NCI-H748 (cell line): ENCODE data around the gene VTN.

Experiments
- DNase-seq: peaks from one replicate; lab custom pipeline; 2025; ENCODE audit not compliant: unreplicated experiment; lab: John Stamatoyannopoulos, UW

VTN gene, protein sequence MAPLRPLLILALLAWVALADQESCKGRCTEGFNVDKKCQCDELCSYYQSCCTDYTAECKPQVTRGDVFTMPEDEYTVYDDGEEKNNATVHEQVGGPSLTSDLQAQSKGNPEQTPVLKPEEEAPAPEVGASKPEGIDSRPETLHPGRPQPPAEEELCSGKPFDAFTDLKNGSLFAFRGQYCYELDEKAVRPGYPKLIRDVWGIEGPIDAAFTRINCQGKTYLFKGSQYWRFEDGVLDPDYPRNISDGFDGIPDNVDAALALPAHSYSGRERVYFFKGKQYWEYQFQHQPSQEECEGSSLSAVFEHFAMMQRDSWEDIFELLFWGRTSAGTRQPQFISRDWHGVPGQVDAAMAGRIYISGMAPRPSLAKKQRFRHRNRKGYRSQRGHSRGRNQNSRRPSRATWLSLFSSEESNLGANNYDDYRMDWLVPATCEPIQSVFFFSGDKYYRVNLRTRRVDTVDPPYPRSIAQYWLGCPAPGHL

GRCh38 chr17:28370035-28370743 lies at the start of gene VTN:
Gene VTN (minus strand): TSS chr17:28370307. CDS start chr17:28370203, 104 bp downstream.
- DNase-seq = peak; percentile 23

DNA sequence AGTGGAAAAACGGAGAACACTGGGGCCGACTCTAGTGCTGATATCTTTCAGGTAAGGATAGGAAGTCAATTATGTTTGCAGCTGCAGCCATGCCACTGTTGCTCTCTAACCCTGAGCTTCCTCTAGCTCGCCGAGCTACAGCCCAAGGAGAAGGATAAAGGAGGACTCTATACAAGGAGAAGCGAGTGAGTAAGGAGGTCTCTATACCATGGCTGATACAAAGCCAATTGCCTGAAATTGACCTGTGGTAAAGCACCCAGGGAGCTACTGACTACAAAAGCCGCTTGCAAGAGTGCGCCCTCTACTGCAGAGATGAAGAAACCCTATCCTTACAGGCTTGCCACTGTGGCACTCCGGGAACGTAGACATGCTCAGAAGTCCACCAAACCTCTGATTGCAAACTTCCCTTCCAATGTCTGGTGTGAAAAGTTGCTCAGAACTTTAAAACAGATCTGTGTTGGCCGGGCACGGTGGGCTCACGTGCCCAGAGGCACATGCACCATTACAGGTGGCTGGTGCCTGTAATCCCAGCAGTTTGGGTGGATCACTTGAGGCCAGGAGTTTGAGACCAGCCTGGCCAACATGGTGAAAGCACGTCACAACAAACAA lies 46.7 kb upstream of the VTN start:
- DNase-seq = peak; percentile 84

DNA sequence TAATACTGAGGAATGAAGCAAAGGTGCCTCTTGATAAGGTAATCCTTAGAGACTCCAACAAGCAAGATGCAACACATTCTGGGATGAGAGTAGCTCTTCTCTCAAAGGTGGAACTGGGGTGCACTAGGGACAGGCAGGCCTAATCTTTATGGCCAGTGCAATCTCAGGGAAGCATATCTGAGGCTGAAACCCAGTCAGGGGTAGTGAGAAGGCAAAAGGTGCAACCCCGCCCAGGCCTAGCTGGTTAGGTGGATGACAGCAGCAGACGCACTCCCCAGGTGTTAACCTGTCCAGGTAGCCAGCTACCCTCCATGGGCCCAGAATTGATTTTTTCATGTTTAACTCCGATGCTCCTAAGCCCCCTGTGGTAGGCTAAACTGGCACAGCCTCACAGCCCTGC lies 45.8 kb upstream of the VTN start:
- DNase-seq = no peak

GRCh38 chr17:28413804-28414203 lies 43.7 kb upstream of the VTN start:
- DNase-seq = no peak

- DNase-seq = no peak
Measured at GRCh38 chr17:28412099-28412498, 42.0 kb upstream of the VTN start.

- no peak for DNase-seq
Measured at GRCh38 chr17:28407974-28408306, 37.8 kb upstream of the VTN start.

DNA sequence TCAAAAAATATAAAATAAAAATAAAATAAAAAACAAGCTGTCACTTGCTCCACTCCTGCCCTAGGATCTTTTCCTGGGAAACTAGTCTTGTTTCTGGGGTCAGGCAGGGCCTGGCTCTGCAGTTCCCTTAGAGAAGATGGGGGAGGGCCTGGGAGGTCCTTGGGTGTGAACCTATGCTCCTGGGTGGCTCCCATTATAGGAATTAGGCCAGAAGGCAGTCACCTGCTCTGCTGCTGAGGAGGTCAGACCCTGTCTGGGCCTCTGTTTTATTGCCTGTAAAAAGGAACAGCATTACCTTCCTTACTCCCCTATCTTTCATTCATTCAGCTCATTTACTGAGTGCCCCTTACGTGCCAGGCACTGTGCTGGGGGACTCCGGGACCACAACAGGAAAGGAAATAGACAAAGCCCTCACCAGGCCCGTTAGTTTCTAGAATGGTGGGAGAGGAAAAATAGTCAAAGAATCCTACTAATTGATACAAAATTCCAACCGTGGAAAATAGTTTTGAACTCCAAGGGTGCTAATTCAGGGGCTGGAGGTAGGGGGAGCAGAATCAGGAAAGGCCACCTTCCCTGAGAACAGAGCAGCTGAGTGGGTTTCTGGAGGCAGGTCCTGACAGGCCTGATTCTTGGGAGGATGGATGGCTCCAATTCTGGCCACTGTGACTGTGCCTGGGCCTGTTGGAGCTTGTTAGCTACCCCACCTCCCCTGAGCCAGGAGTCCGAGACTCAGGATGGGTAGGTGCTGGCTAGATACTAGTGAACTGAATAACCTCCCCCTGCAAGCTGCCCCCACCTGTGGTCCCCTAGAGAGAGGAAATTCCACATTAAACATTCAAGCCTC lies 37.2 kb upstream of the VTN start:
- peak; percentile 42 for DNase-seq

GRCh38 chr17:28406473-28406814 lies 36.3 kb upstream of the VTN start:
- DNase-seq = peak; percentile 81

- DNase-seq = peak; percentile 81
Measured at GRCh38 chr17:28405632-28406472, 35.7 kb upstream of the VTN start, which contains the start of gene SLC46A1. Gene SLC46A1 (minus strand): TSS chr17:28406212. CDS start chr17:28406114, 98 bp downstream.

- peak; percentile 58 for DNase-seq
Measured at GRCh38 chr17:28404812-28405570, 34.9 kb upstream of the VTN start.

DNA sequence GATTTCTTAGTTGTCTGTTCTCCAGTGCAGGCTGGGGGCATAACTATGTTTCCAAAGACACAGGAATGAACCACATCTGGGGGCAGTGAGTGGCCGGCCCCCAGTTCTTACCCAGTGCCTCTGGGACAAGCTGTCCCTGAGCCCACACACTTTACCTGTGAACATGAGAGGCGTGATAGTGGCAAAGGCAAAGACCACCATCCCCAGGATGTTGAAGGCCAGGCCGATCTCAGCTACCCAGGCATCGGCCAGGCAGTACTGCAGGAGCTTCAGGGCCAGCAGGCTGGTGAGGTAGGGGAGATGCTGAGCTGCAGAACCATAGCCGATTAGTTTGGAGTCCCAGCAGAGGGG lies 34.3 kb upstream of the VTN start:
- DNase-seq = no peak

GRCh38 chr17:28404007-28404406 lies 33.9 kb upstream of the VTN start:
- no peak for DNase-seq

DNA sequence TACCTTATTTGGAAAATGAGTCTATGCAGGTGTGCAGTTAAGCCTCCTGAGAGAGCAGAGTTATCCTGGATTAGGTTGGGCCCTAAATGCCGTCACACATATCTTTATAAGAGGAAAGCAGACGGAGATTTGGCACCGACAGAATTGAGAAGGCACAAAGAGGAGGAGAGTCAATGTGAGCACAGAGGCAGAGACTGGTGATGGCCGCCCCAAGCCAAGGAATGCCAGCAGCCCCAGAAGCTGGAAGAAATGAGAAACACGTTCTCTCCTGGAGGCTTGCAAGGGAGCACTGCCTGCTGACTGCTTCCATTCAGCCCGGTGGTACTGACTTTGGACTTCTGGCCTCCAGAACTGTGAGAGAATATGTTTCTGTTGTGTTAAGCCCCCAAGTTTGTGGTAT lies 32.7 kb upstream of the VTN start:
- no peak for DNase-seq

GRCh38 chr17:28402224-28402630 lies 32.1 kb upstream of the VTN start:
- DNase-seq = peak; percentile 59

- no peak for DNase-seq
Measured at GRCh38 chr17:28399808-28400207, 29.7 kb upstream of the VTN start.

DNA sequence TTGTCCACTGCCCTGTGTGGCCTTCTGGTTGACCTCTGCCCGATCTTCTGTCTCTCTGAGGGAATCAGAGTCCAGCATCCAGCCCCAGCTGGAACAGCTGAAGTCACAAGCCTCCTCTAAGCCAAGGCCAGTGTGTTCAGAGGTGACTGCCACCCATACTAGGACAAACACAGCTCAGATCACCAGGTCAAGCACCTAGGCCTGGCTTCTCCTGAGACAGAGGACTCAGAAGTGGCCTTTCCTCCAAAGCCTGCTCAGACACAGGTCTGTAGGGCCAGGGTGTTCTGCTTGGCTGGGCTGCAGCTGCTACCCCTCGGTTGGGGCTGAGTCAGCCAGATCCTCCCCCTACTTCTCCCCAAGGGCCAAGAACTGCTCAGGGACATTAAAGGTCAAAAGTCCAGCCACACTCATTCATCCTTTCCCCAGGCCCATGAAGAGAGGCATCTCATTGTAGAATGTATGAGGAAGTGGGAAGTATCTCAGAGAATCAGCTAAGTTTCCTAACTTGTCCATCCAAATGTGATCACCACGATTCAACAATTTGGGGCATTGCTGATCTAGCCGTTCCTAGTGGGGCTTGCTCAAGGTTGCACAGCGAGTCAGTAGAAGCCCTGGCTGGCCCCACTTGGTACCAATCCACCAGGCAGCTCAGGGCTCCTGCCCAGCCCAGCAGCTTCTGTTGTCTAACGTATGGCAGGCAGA lies 28.3 kb upstream of the VTN start:
- no peak for DNase-seq

DNA sequence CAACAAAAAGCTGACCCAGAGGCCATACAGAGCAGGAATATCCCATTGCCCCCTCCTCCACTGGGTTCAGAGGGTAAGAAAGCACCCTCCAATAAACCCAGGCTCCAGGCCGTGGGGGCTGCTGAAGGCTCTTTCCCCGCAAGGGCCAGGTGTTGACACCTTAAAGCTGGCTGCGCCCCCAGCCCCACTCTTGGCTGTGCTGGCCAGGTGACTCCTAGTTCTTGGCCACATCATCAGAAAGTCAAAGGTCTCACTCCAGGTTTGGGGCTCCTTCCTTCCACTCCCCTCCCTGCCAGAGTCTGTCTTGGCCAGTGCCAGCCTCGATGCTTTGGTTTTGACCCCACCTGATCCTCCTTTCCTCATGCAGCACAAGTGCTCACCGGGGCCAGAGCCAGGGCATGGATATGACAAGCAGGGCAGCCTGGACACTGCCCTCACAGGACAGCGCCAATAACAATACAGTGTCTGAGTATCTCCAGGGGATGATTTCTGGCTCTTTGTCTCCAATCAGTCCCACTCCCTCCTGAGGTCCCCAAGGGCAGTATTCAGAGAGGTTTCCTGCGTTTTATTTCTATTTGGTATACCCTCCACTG lies 27.7 kb upstream of the VTN start:
- DNase-seq = no peak

GRCh38 chr17:28397275-28397674 lies 27.2 kb upstream of the VTN start:
- DNase-seq = no peak
